HG03439 (cell line): ENCODE data around the gene FKBP3.
"Not testable (repeated sequence)": the region's sequence is repeated elsewhere in the genome, so short reads cannot be mapped to it uniquely, and the experiment has no call there.

Experiments
- ATAC-seq: cut with Tn5 transposase; IDR thresholded peaks from one replicate; pipeline ENCODE4 v1.9.1; 2021; ENCODE audit warnings: mild to moderate bottlenecking, moderate library complexity; ENCODE audit not compliant: unreplicated experiment

Gene FKBP3

GRCh38 chr14:45134051-45134958 is at the start of gene FKBP3:
Gene FKBP3 (minus strand): TSS chr14:45134481. CDS start chr14:45134456, 25 bp downstream.
- ATAC-seq, result peak; percentile 89

- ATAC-seq, result no peak
Observed at GRCh38 chr14:45181806-45182205, 47.5 kb upstream of the FKBP3 start.

- no peak for ATAC-seq
Observed at GRCh38 chr14:45181329-45181728, 47.0 kb upstream of the FKBP3 start.

- no peak for ATAC-seq
Observed at GRCh38 chr14:45177076-45177475, 42.8 kb upstream of the FKBP3 start.

GRCh38 chr14:45169906-45170305 is 35.6 kb upstream of the FKBP3 start:
- ATAC-seq, result no peak

GRCh38 chr14:45156067-45156466 is 21.8 kb upstream of the FKBP3 start:
- no peak for ATAC-seq

GRCh38 chr14:45150386-45150890 is 16.2 kb upstream of the FKBP3 start:
- no peak for ATAC-seq

- ATAC-seq, result no peak
Observed at GRCh38 chr14:45149602-45150001, 15.3 kb upstream of the FKBP3 start.

GRCh38 chr14:45145214-45145613 is 10.9 kb upstream of the FKBP3 start:
- ATAC-seq, result no peak

- ATAC-seq, result no peak
Observed at GRCh38 chr14:45144658-45145057, 10.4 kb upstream of the FKBP3 start.

GRCh38 chr14:45142083-45142482 is 7.8 kb upstream of the FKBP3 start:
- not testable (repeated sequence) for ATAC-seq

- ATAC-seq, result no peak
Observed at GRCh38 chr14:45140661-45141187, 6.4 kb upstream of the FKBP3 start.

- no peak for ATAC-seq
Observed at GRCh38 chr14:45136399-45136798, 2.1 kb upstream of the FKBP3 start.

GRCh38 chr14:45135659-45136395 is 1.5 kb upstream of the FKBP3 start, which contains the start of gene FANCM:
Gene FANCM (plus strand): TSS chr14:45135930. CDS start chr14:45136032, 102 bp downstream.
- peak; percentile 42 for ATAC-seq

- ATAC-seq, result no peak
Observed at GRCh38 chr14:45135156-45135555, 875 bp upstream of the FKBP3 start.

GRCh38 chr14:45133683-45134050 is 614 bp downstream of the FKBP3 start:
- no peak for ATAC-seq

- ATAC-seq, result no peak
Observed at GRCh38 chr14:45128963-45129629, 5.2 kb downstream of the FKBP3 start.

GRCh38 chr14:45125754-45126153 is 8.5 kb downstream of the FKBP3 start:
- no peak for ATAC-seq

GRCh38 chr14:45123271-45123670 is 11.0 kb downstream of the FKBP3 start:
- ATAC-seq, result no peak

- ATAC-seq, result no peak
Observed at GRCh38 chr14:45120096-45120495, 14.2 kb downstream of the FKBP3 start.

GRCh38 chr14:45118594-45118993 is 15.7 kb downstream of the FKBP3 start:
- ATAC-seq, result no peak
